Dermis microvascular lymphatic vessel endothelial cell (primary cell): ENCODE results near the gene INPP5E. TPM values are rescaled to one million over a fixed set of nuclear protein-coding genes. Genes with fewer than 3 reads are reported as not detected.

ENCODE experiments used
- DNase-seq, 2 donors: peaks; one replicate each; pipeline versions ENCODE4 v3.0.0 to v3.0.0-alpha.2; 2010; ENCODE audit warnings: low read depth in 2 of 2
- total RNA-seq: library from RNA; depleted of rRNA; stranded (reverse); fragments of >200 nt; gene quantifications from 2 replicates; pipeline ENCODE4 v1.2.1, GENCODE V29; 2014

INPP5E gene
- total RNA-seq, 1 donor from 2014 or later = 3.2 TPM

- DNase-seq = no peak
Measured at GRCh38 chr9:136474021-136474640, 34.5 kb upstream of the INPP5E start.

GRCh38 chr9:136473354-136473721 lies 33.7 kb upstream of the INPP5E start:
- no peak for DNase-seq

- no peak for DNase-seq
Measured at GRCh38 chr9:136472640-136473353, 33.2 kb upstream of the INPP5E start.

- DNase-seq = no peak
Measured at GRCh38 chr9:136471802-136472487, 32.3 kb upstream of the INPP5E start.

- no peak for DNase-seq
Measured at GRCh38 chr9:136470792-136471469, 31.3 kb upstream of the INPP5E start.

- no peak for DNase-seq
Measured at GRCh38 chr9:136470356-136470755, 30.7 kb upstream of the INPP5E start.

GRCh38 chr9:136467766-136468165 lies 28.1 kb upstream of the INPP5E start:
- DNase-seq = no peak

- no peak for DNase-seq
Measured at GRCh38 chr9:136466155-136466541, 26.5 kb upstream of the INPP5E start.

GRCh38 chr9:136465500-136466154 lies 26.0 kb upstream of the INPP5E start:
- DNase-seq = no peak

GRCh38 chr9:136464241-136464640 lies 24.6 kb upstream of the INPP5E start:
- no peak for DNase-seq

GRCh38 chr9:136463578-136463977 lies 23.9 kb upstream of the INPP5E start:
- DNase-seq = no peak

GRCh38 chr9:136462664-136463063 lies 23.0 kb upstream of the INPP5E start:
- DNase-seq = no peak

- DNase-seq = no peak
Measured at GRCh38 chr9:136460772-136461325, 21.2 kb upstream of the INPP5E start.

GRCh38 chr9:136459425-136459824 lies 19.8 kb upstream of the INPP5E start:
- DNase-seq = no peak

GRCh38 chr9:136457326-136457725 lies 17.7 kb upstream of the INPP5E start:
- no peak for DNase-seq

GRCh38 chr9:136456258-136456657 lies 16.6 kb upstream of the INPP5E start:
- DNase-seq = no peak

- DNase-seq = no peak
Measured at GRCh38 chr9:136455043-136456002, 15.7 kb upstream of the INPP5E start.

- no peak for DNase-seq
Measured at GRCh38 chr9:136454026-136454796, 14.6 kb upstream of the INPP5E start.

- DNase-seq = no peak
Measured at GRCh38 chr9:136453326-136453725, 13.7 kb upstream of the INPP5E start.
